Neural progenitor cell (in vitro differentiated cells): Measurements from ENCODE around the gene ARHGAP4. TPM values are rescaled to one million over a fixed set of nuclear protein-coding genes. Genes with fewer than 3 reads are reported as not detected.

Experiments
- DNase-seq: peaks from one replicate; pipeline ENCODE4 v3.0.0-alpha.2; 2016; ENCODE audit warnings: low spot score
- H2AFZ ChIP-seq: fragments of 200-600 bp; sonication (generic); replicated peaks from 2 replicates; pipeline ENCODE4 v1.6.1; 2016; ENCODE audit warnings: antibody characterized with exemption
- H3F3A ChIP-seq: fragments of 200-600 bp; sonication (generic); 2 replicates; pipeline ENCODE4 v1.6.1; 2016; ENCODE audit warnings: antibody characterized with exemption, low read depth
- H3K27ac ChIP-seq: fragments of 200-600 bp; sonication (generic); 2 replicates; pipeline ENCODE4 v1.5.1; 2016; ENCODE audit warnings: mild to moderate bottlenecking
- H3K27me3 ChIP-seq: fragments of 200-600 bp; sonication (generic); 2 replicates; pipeline ENCODE4 v1.6.1; 2016; ENCODE audit warnings: mild to moderate bottlenecking, moderate library complexity
- H3K36me3 ChIP-seq: fragments of 200-600 bp; sonication (generic); 2 replicates; pipeline ENCODE4 v1.5.1; 2016
- H3K4me1 ChIP-seq: fragments of 200-600 bp; sonication (generic); 2 replicates; pipeline ENCODE4 v1.6.1; 2016; ENCODE audit warnings: mixed run types
- H3K4me2 ChIP-seq: fragments of 200-600 bp; sonication (generic); 2 replicates; pipeline ENCODE4 v1.6.1; 2016
- H3K4me3 ChIP-seq: fragments of 200-600 bp; sonication (generic); 2 replicates; pipeline ENCODE4 v1.5.1; 2016
- H3K79me2 ChIP-seq: fragments of 200-600 bp; sonication (generic); 2 replicates; pipeline ENCODE4 v1.6.1; 2016; ENCODE audit warnings: low read depth
- H3K9ac ChIP-seq: fragments of 200-600 bp; sonication (generic); 2 replicates; pipeline ENCODE4 v1.6.1; 2016
- H3K9me3 ChIP-seq: fragments of 200-600 bp; sonication (generic); 2 replicates; pipeline ENCODE4 v1.5.1; 2016; ENCODE audit warnings: low read depth
- H4K20me1 ChIP-seq: fragments of 200-600 bp; sonication (generic); 2 replicates; pipeline ENCODE4 v1.6.1; 2016; ENCODE audit warnings: low read depth
- H3K27ac Mint-ChIP-seq: 3 replicates; pipeline ENCODE4 v1.8.0; 2021; ENCODE audit warnings: mixed read lengths
- H3K27me3 Mint-ChIP-seq: 2 replicates; pipeline ENCODE4 v1.8.0; 2022; ENCODE audit warnings: low read depth, mild to moderate bottlenecking, inconsistent platforms, moderate library complexity, mixed read lengths; ENCODE audit not compliant: insufficient read depth
- H3K36me3 Mint-ChIP-seq: 3 replicates; pipeline ENCODE4 v1.8.0; 2021; ENCODE audit warnings: mixed read lengths
- H3K4me1 Mint-ChIP-seq: 3 replicates; pipeline ENCODE4 v1.8.0; 2021; ENCODE audit warnings: mixed read lengths
- H3K4me3 Mint-ChIP-seq: 3 replicates; pipeline ENCODE4 v1.8.0; 2021; ENCODE audit warnings: mild to moderate bottlenecking, moderate library complexity, mixed read lengths
- H3K9me3 Mint-ChIP-seq: 3 replicates; pipeline ENCODE4 v1.8.0; 2020; ENCODE audit warnings: mixed read lengths
- EZH2 ChIP-seq: fragments of 200-600 bp; sonication (generic); IDR thresholded peaks from 2 replicates; pipeline ENCODE4 v1.6.1; 2017; ENCODE audit warnings: antibody characterized with exemption, mild to moderate bottlenecking, moderate library complexity
- EZH2phosphoT487 ChIP-seq: fragments of 200-600 bp; sonication (generic); IDR thresholded peaks from 2 replicates; pipeline ENCODE4 v1.6.1; 2017; ENCODE audit warnings: antibody characterized with exemption
- total RNA-seq: library from RNA; depleted of rRNA; stranded (reverse); fragments of >200 nt; gene quantifications from 2 replicates; pipeline ENCODE4 v1.2.3, GENCODE V29; 2015; ENCODE audit warnings: low replicate concordance
- TF ChIP-seq, protein P1 (sequence below): fragments of 200-600 bp; sonication (generic); IDR thresholded peaks from 2 replicates; pipeline ENCODE4 v1.5.1; 2017; ENCODE audit warnings: antibody characterized with exemption, mild to moderate bottlenecking

Gene ARHGAP4
- total RNA-seq, 1 donor from 2014 or later: 5.1 TPM

DNA sequence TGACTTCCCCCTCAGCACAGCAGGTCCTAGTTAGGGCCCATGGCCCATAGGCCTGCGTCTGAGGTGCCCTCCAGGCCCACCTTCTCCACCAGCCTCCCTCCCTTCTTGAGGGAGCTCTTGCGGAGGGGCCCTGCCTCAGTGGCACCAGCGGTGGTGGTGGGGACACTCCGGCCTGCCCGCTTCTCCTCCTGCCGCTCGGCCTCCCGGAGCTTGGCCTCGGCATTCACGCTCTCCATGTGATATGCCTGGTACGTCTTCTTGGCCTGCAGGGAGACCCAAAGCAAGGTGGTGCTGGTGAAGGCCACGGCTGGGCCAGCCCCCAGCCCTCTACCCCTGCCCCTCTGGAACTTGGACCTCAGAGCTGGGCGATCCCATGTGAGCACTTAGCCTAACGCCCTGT, 5.5 kb downstream of the ARHGAP4 start:
- peaks cover 27% of the 10 kb centered on the region for H3K9me3 Mint-ChIP-seq
- Histone ChIP-seq H3K4me3 (no peak overlapping the region), H3K4me2 (no peak overlapping the region), H3K27ac (no peak overlapping the region), H4K20me1 (no peaks in the 10 kb centered on the region), H2AFZ (no peak overlapping the region), H3K27me3 (peaks cover 7% of the 10 kb centered on the region), H3K4me1 (no peaks in the 10 kb centered on the region), H3F3A (no peaks in the 10 kb centered on the region), H3K79me2 (no peaks in the 10 kb centered on the region), H3K9me3 (no peaks in the 10 kb centered on the region), H3K9ac (no peak overlapping the region), H3K36me3 (no peaks in the 10 kb centered on the region)
- H3K27ac Mint-ChIP-seq: no peak overlapping the region
- H3K27me3 Mint-ChIP-seq: no peaks in the 10 kb centered on the region
- peaks cover 15% of the 10 kb centered on the region for H3K4me1 Mint-ChIP-seq
- no peaks in the 10 kb centered on the region for H3K36me3 Mint-ChIP-seq
- DNase-seq: no peak
- no peak for TF ChIP-seq EZH2phosphoT487
- TF ChIP-seq, protein P1, sequence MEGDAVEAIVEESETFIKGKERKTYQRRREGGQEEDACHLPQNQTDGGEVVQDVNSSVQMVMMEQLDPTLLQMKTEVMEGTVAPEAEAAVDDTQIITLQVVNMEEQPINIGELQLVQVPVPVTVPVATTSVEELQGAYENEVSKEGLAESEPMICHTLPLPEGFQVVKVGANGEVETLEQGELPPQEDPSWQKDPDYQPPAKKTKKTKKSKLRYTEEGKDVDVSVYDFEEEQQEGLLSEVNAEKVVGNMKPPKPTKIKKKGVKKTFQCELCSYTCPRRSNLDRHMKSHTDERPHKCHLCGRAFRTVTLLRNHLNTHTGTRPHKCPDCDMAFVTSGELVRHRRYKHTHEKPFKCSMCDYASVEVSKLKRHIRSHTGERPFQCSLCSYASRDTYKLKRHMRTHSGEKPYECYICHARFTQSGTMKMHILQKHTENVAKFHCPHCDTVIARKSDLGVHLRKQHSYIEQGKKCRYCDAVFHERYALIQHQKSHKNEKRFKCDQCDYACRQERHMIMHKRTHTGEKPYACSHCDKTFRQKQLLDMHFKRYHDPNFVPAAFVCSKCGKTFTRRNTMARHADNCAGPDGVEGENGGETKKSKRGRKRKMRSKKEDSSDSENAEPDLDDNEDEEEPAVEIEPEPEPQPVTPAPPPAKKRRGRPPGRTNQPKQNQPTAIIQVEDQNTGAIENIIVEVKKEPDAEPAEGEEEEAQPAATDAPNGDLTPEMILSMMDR: no peak
- TF ChIP-seq EZH2: no peak
- H3K4me3 Mint-ChIP-seq: no peak overlapping the region

DNA sequence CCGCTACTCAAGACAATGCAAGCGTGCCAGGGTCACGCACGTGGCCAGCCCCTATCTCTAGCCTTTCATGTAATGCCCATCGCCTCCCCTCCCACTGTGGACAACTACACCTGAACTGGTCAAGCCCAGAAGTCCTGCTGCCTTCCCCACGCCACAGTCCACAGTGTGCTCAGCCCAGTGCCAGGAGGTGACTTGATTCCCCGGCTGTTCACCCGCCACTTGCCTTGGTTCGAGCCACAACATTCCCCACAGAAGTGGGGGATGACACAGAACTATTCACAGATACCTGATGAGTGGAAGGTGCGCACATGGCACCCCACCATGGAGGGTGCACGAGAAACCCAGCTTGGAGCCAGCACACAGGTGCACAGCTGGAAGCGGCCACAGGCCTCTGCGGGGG, 6.8 kb downstream of the ARHGAP4 start:
- Mint-ChIP-seq H3K9me3 (peaks cover 27% of the 10 kb centered on the region), H3K36me3 (no peaks in the 10 kb centered on the region)

DNA sequence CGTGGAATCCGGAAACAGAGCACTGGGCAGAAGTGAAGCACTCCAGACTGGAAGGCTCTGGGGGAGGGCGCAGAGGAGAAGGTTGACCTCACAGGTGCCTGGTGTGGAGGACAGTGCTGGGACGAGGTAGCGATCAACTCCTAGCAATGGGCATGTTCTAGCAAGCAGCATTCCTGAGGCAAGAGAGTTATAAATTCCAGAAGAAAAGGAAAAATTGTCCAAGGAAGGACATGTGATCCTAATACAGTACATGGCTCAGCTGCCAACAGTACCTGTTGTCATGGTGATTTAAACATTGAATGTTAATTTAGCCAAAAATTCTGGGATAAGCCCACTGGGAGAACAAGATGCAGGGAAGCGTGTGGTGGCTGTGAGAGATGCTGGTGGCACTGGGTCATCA, 8.2 kb downstream of the ARHGAP4 start:
- Mint-ChIP-seq H3K27ac (peak overlapping the region; percentile 38), H3K4me3 (no peak overlapping the region), H3K4me1 (peaks cover 11% of the 10 kb centered on the region), H3K27me3 (no peaks in the 10 kb centered on the region), H3K9me3 (peaks cover 29% of the 10 kb centered on the region), H3K36me3 (no peaks in the 10 kb centered on the region)
- Histone ChIP-seq H3K27me3 (no peaks in the 10 kb centered on the region), H3K4me1 (no peaks in the 10 kb centered on the region), H4K20me1 (no peaks in the 10 kb centered on the region), H3K9me3 (no peaks in the 10 kb centered on the region), H3K9ac (no peak overlapping the region), H2AFZ (no peak overlapping the region), H3K4me3 (no peak overlapping the region), H3K79me2 (no peaks in the 10 kb centered on the region), H3F3A (no peaks in the 10 kb centered on the region), H3K4me2 (no peak overlapping the region), H3K36me3 (no peaks in the 10 kb centered on the region), H3K27ac (no peak overlapping the region)
- TF ChIP-seq, protein P1: no peak
- no peak for TF ChIP-seq EZH2phosphoT487
- TF ChIP-seq EZH2: no peak
- no peak for DNase-seq

More for the DNA sequence above, 6.8 kb downstream of the ARHGAP4 start:
- Histone ChIP-seq H2AFZ (no peak overlapping the region), H3K9ac (no peak overlapping the region), H3K79me2 (no peaks in the 10 kb centered on the region), H3K4me2 (no peak overlapping the region), H3K9me3 (no peaks in the 10 kb centered on the region), H3K27ac (no peak overlapping the region), H3K27me3 (no peaks in the 10 kb centered on the region), H3K4me3 (no peak overlapping the region), H3K36me3 (no peaks in the 10 kb centered on the region), H3F3A (no peaks in the 10 kb centered on the region), H3K4me1 (no peaks in the 10 kb centered on the region), H4K20me1 (no peaks in the 10 kb centered on the region)
- peak overlapping the region; percentile 57 for H3K27ac Mint-ChIP-seq
- H3K4me1 Mint-ChIP-seq: peaks cover 12% of the 10 kb centered on the region
- DNase-seq: no peak
- no peak overlapping the region for H3K4me3 Mint-ChIP-seq
- no peaks in the 10 kb centered on the region for H3K27me3 Mint-ChIP-seq
- TF ChIP-seq EZH2 (no peak), EZH2phosphoT487 (no peak)
- TF ChIP-seq, protein P1: no peak
